ENCODE results near the gene TMEM18.

GRCh38 chr2:639703-640102 lies 37.5 kb downstream of the TMEM18 start:
- TF ChIP-seq CTCF (IDR thresholded peaks at IDR 0.05) (no peak), POLR2A (IDR thresholded peaks at IDR 0.05) (no peak)
